HG03354 (cell line): ENCODE data around the gene NCOA7.
A peak's percentile ranks its signal among the peaks of the same experiment; 100 is the strongest.
"Not testable (repeated sequence)": the region's sequence is repeated elsewhere in the genome, so short reads cannot be mapped to it uniquely, and the experiment has no call there.

Source experiments
- ATAC-seq: cut with Tn5 transposase; IDR thresholded peaks from one replicate; pipeline ENCODE4 v1.9.1; 2021; ENCODE audit warnings: mild to moderate bottlenecking; ENCODE audit not compliant: unreplicated experiment, poor library complexity, severe bottlenecking

NCOA7 gene

GRCh38 chr6:125828476-125829039 is 37.8 kb downstream of the NCOA7 start:
- no peak for ATAC-seq

- ATAC-seq = no peak
Observed at GRCh38 chr6:125829433-125829832, 38.7 kb downstream of the NCOA7 start.

- peak; percentile 32 for ATAC-seq
Observed at GRCh38 chr6:125831659-125832058, 40.9 kb downstream of the NCOA7 start.

- ATAC-seq = peak; percentile 25
Observed at GRCh38 chr6:125832391-125833117, 41.8 kb downstream of the NCOA7 start.

- peak; percentile 87 for ATAC-seq
Observed at GRCh38 chr6:125834348-125834747, 43.6 kb downstream of the NCOA7 start.

GRCh38 chr6:125835221-125835744 is 44.5 kb downstream of the NCOA7 start:
- ATAC-seq = no peak

GRCh38 chr6:125836466-125836865 is 45.7 kb downstream of the NCOA7 start:
- ATAC-seq = no peak

GRCh38 chr6:125839471-125839870 is 48.7 kb downstream of the NCOA7 start:
- ATAC-seq = no peak

- ATAC-seq = no peak
Observed at GRCh38 chr6:125839879-125840278, 49.1 kb downstream of the NCOA7 start.

GRCh38 chr6:125841356-125842090 is 50.8 kb downstream of the NCOA7 start:
- ATAC-seq = no peak

- no peak for ATAC-seq
Observed at GRCh38 chr6:125842091-125842626, 51.4 kb downstream of the NCOA7 start.

- ATAC-seq = no peak
Observed at GRCh38 chr6:125843593-125843992, 52.8 kb downstream of the NCOA7 start.

GRCh38 chr6:125844989-125845388 is 54.2 kb downstream of the NCOA7 start:
- no peak for ATAC-seq

- ATAC-seq = no peak
Observed at GRCh38 chr6:125846292-125847024, 55.7 kb downstream of the NCOA7 start.

GRCh38 chr6:125848286-125848685 is 57.5 kb downstream of the NCOA7 start:
- not testable (repeated sequence) for ATAC-seq

GRCh38 chr6:125850361-125850760 is 59.6 kb downstream of the NCOA7 start:
- ATAC-seq = no peak

- ATAC-seq = no peak
Observed at GRCh38 chr6:125852587-125852986, 61.8 kb downstream of the NCOA7 start.

GRCh38 chr6:125853168-125853567 is 62.4 kb downstream of the NCOA7 start:
- no peak for ATAC-seq

GRCh38 chr6:125853756-125854155 is 63.0 kb downstream of the NCOA7 start:
- ATAC-seq = no peak

- ATAC-seq = no peak
Observed at GRCh38 chr6:125854355-125854754, 63.6 kb downstream of the NCOA7 start.
